GOT3 (cell line): ENCODE measurements around the gene RNF19B.
"Not testable (repeated sequence)": the region's sequence is repeated elsewhere in the genome, so short reads cannot be mapped to it uniquely, and the experiment has no call there.

ENCODE experiments used
- DNase-seq: peaks from one replicate; lab custom pipeline; 2025; ENCODE audit warnings: mixed read lengths; lab: John Stamatoyannopoulos, UW

RNF19B gene

GRCh38 chr1:32928715-32929114 is 35.9 kb downstream of the RNF19B start:
- no peak for DNase-seq

GRCh38 chr1:32928285-32928684 is 36.3 kb downstream of the RNF19B start:
- no peak for DNase-seq

- no peak for DNase-seq
Measured at GRCh38 chr1:32927441-32927840, 37.2 kb downstream of the RNF19B start.

- DNase-seq = no peak
Measured at GRCh38 chr1:32926562-32926961, 38.0 kb downstream of the RNF19B start.

- DNase-seq = no peak
Measured at GRCh38 chr1:32925403-32926162, 39.0 kb downstream of the RNF19B start.

GRCh38 chr1:32924881-32925344 is 39.7 kb downstream of the RNF19B start:
- no peak for DNase-seq

- DNase-seq = no peak
Measured at GRCh38 chr1:32920833-32921232, 43.8 kb downstream of the RNF19B start.

GRCh38 chr1:32919811-32920733 is 44.5 kb downstream of the RNF19B start:
- DNase-seq = no peak

GRCh38 chr1:32918179-32918578 is 46.4 kb downstream of the RNF19B start:
- DNase-seq = no peak

- DNase-seq = no peak
Measured at GRCh38 chr1:32917521-32917920, 47.1 kb downstream of the RNF19B start.

GRCh38 chr1:32915766-32916706 is 48.6 kb downstream of the RNF19B start:
- no peak for DNase-seq

- DNase-seq = no peak
Measured at GRCh38 chr1:32910319-32910718, 54.3 kb downstream of the RNF19B start.

- no peak for DNase-seq
Measured at GRCh38 chr1:32907435-32907834, 57.2 kb downstream of the RNF19B start.

GRCh38 chr1:32906654-32907053 is 58.0 kb downstream of the RNF19B start:
- DNase-seq = no peak

- DNase-seq = not testable (repeated sequence)
Measured at GRCh38 chr1:32905588-32905987, 59.0 kb downstream of the RNF19B start.

- DNase-seq = no peak
Measured at GRCh38 chr1:32904797-32905196, 59.8 kb downstream of the RNF19B start.

- no peak for DNase-seq
Measured at GRCh38 chr1:32903991-32904785, 60.4 kb downstream of the RNF19B start.

GRCh38 chr1:32902535-32902920 is 62.1 kb downstream of the RNF19B start:
- DNase-seq = no peak

- DNase-seq = no peak
Measured at GRCh38 chr1:32901823-32902534, 62.6 kb downstream of the RNF19B start.
